Measurements from ENCODE around the gene KCNAB2.
"Not testable (repeated sequence)": the region's sequence is repeated elsewhere in the genome, so short reads cannot be mapped to it uniquely, and the experiment has no call there.

KCNAB2 gene

GRCh38 chr1:6074192-6074901 lies 28.7 kb downstream of the KCNAB2 start:
- DNase-seq (ENCODE audit: extremely low spot score), result no peak
- CTCF ChIA-PET, result interaction anchor here (1.7 kb wide), 1 partner anchor 172 kb away, joined by 7 read pairs; no protein-coding TSS in a partner anchor
- no peak for TF ChIP-seq CTCF (IDR thresholded peaks at IDR 0.05; ENCODE audit: control extremely low read depth, extremely low read depth, low read depth, missing control alignments)
- POLR2A ChIA-PET, result no interaction called here

GRCh38 chr1:6075748-6076147 lies 30.1 kb downstream of the KCNAB2 start:
- POLR2A ChIA-PET, result no interaction called here
- no peak for TF ChIP-seq CTCF (IDR thresholded peaks at IDR 0.05; ENCODE audit: control extremely low read depth, extremely low read depth, low read depth, missing control alignments)
- CTCF ChIA-PET, result interaction anchor here (1.4 kb wide), 1 partner anchor 272 kb away, joined by 4 read pairs; no protein-coding TSS in a partner anchor
- no peak for DNase-seq (ENCODE audit: extremely low spot score)

- CTCF ChIA-PET; POLR2A ChIA-PET; DNase-seq (ENCODE audit: extremely low spot score): not testable (repeated sequence)
Observed at GRCh38 chr1:6077061-6077460, 31.4 kb downstream of the KCNAB2 start.

- POLR2A ChIA-PET, result interaction anchor here (0.5 kb wide), 1 partner anchor 60 kb away, joined by 5 read pairs; no protein-coding TSS in a partner anchor
- TF ChIP-seq CTCF (IDR thresholded peaks at IDR 0.05; ENCODE audit: control extremely low read depth, extremely low read depth, low read depth, missing control alignments), result no peak
- no peak for DNase-seq (ENCODE audit: extremely low spot score)
- CTCF ChIA-PET, result no interaction called here
Observed at GRCh38 chr1:6077506-6077905, 31.8 kb downstream of the KCNAB2 start.

GRCh38 chr1:6077919-6078318 lies 32.2 kb downstream of the KCNAB2 start:
- CTCF ChIA-PET, result no interaction called here
- no peak for TF ChIP-seq CTCF (IDR thresholded peaks at IDR 0.05; ENCODE audit: control extremely low read depth, extremely low read depth, low read depth, missing control alignments)
- POLR2A ChIA-PET, result interaction anchor here (0.5 kb wide), 1 partner anchor 60 kb away, joined by 5 read pairs; no protein-coding TSS in a partner anchor
- DNase-seq (ENCODE audit: extremely low spot score), result no peak

GRCh38 chr1:6080469-6080868 lies 34.8 kb downstream of the KCNAB2 start:
- POLR2A ChIA-PET, result no interaction called here
- DNase-seq (ENCODE audit: extremely low spot score), result no peak
- CTCF ChIA-PET, result no interaction called here
- no peak for TF ChIP-seq CTCF (IDR thresholded peaks at IDR 0.05; ENCODE audit: control extremely low read depth, extremely low read depth, low read depth, missing control alignments)

- ChIA-PET CTCF (no interaction called here), POLR2A (no interaction called here)
- TF ChIP-seq CTCF (IDR thresholded peaks at IDR 0.05; ENCODE audit: control extremely low read depth, extremely low read depth, low read depth, missing control alignments), result no peak
Observed at GRCh38 chr1:6081901-6082300, 36.2 kb downstream of the KCNAB2 start.

More at GRCh38 chr1:6081901-6082300, 36.2 kb downstream of the KCNAB2 start:
- no peak for DNase-seq (ENCODE audit: extremely low spot score)
